H1 (cell line): ENCODE results near the gene LDLRAD4. TPM values are rescaled to one million over a fixed set of nuclear protein-coding genes. Genes with fewer than 3 reads are reported as not detected.
A peak's percentile ranks its signal among the peaks of the same experiment; 100 is the strongest.

Experiments used
- CTCF ChIA-PET: fragments of 300-600 bp; sonication (Branson Sonifier 250); formaldehyde crosslinking; loops from one replicate; lab custom pipeline; 2021; ENCODE audit not compliant: partially characterized antibody; lab: Charles Lee
- POLR2A ChIA-PET: fragments of 300-600 bp; sonication (Branson Sonifier 250); formaldehyde crosslinking; loops from one replicate; lab custom pipeline; 2021; ENCODE audit warnings: inconsistent platforms; ENCODE audit not compliant: partially characterized antibody; lab: Charles Lee
- DNase-seq, 2 experiments: peaks; one replicate each; pipeline versions ENCODE4 v3.0.0 to v3.0.0-alpha.2; 2010 to 2022; ENCODE audit warnings: low spot score in 2 of 2, low read depth in 1 of 2, mixed read lengths in 1 of 2
- FAIRE-seq: peaks from 2 replicates; lab custom pipeline; 2011; peaks lifted over from hg19 to GRCh38; lab: Jason Lieb, UNC
- H2AFZ ChIP-seq: 2 replicates; pipeline ENCODE4 v1.8.1; 2012; ENCODE audit warnings: low read length, inconsistent platforms
- H2AK5ac ChIP-seq: 2 replicates; pipeline ENCODE4 v1.6.1; 2013; ENCODE audit warnings: low read depth, low read length
- H2BK120ac ChIP-seq: replicated peaks from 2 replicates; pipeline ENCODE3; 2013; ENCODE audit warnings: low read depth, low read length, inconsistent platforms
- H2BK12ac ChIP-seq: 2 replicates; pipeline ENCODE4 v1.6.1; 2013; ENCODE audit warnings: low read depth, low read length
- H2BK15ac ChIP-seq: 2 replicates; pipeline ENCODE4 v1.6.1; 2013; ENCODE audit warnings: low read length
- H2BK20ac ChIP-seq: 2 replicates; pipeline ENCODE4 v1.6.1; 2013; ENCODE audit warnings: low read length
- H2BK5ac ChIP-seq: 2 replicates; pipeline ENCODE4 v1.6.1; 2013; ENCODE audit warnings: low read depth, low read length
- H3K14ac ChIP-seq: 2 replicates; pipeline ENCODE4 v1.6.1; 2013; ENCODE audit warnings: inconsistent platforms; ENCODE audit not compliant: insufficient read length
- H3K18ac ChIP-seq: 2 replicates; pipeline ENCODE4 v1.6.1; 2013; ENCODE audit warnings: low read length; ENCODE audit errors: extremely low read depth
- H3K23ac ChIP-seq: 2 replicates; pipeline ENCODE4 v1.6.1; 2013; ENCODE audit warnings: inconsistent platforms; ENCODE audit not compliant: insufficient read length
- H3K23me2 ChIP-seq: 2 replicates; pipeline ENCODE4 v1.6.1; 2013; ENCODE audit warnings: low read depth, low read length
- H3K27ac ChIP-seq: 2 replicates; pipeline ENCODE4 v1.6.1; 2011; ENCODE audit warnings: low read depth, low read length, inconsistent platforms
- H3K27me3 ChIP-seq, 4 experiments: replicated peaks in 1 of 4; 1 replicate in 1 of 4; 2 replicates in 3 of 4; pipeline versions ENCODE4 v1.6.1 to v1.8.1; 2011 to 2013; ENCODE audit warnings: low read length in 3 of 4, mild to moderate bottlenecking in 3 of 4, inconsistent platforms in 2 of 4, mixed read lengths in 2 of 4, moderate library complexity in 1 of 4; ENCODE audit not compliant: control insufficient read depth in 3 of 4, insufficient read depth in 3 of 4; ENCODE audit errors: extremely low read depth in 1 of 4
- H3K36me3 ChIP-seq, 4 experiments: 2 replicates each; pipeline versions ENCODE4 v1.6.1 to v1.8.1; 2011 to 2013; ENCODE audit warnings: mild to moderate bottlenecking in 4 of 4, low read length in 3 of 4, moderate library complexity in 2 of 4, control low read depth in 1 of 4, inconsistent platforms in 1 of 4; ENCODE audit not compliant: insufficient read depth in 4 of 4, control insufficient read depth in 2 of 4
- H3K4ac ChIP-seq: replicated peaks from 2 replicates; pipeline ENCODE3; 2013; ENCODE audit warnings: low read length, low read depth, mixed read lengths, inconsistent platforms; ENCODE audit not compliant: insufficient read length
- H3K4me1 ChIP-seq, 4 experiments: replicated peaks in 1 of 4; 1 replicate in 1 of 4; 2 replicates in 3 of 4; pipeline versions ENCODE4 v1.6.1 to v1.8.1; 2011 to 2013; ENCODE audit warnings: low read length in 3 of 4, inconsistent platforms in 2 of 4, mixed read lengths in 1 of 4; ENCODE audit not compliant: insufficient read depth in 4 of 4, control insufficient read depth in 3 of 4
- H3K4me2 ChIP-seq, 2 experiments: 2 replicates each; pipeline versions ENCODE4 v1.6.1 to v1.8.1; 2011 to 2013; ENCODE audit warnings: low read depth in 2 of 2, low read length in 2 of 2, control low read depth in 1 of 2, inconsistent platforms in 1 of 2, mild to moderate bottlenecking in 1 of 2; ENCODE audit not compliant: insufficient read depth in 1 of 2
- H3K4me3 ChIP-seq, 4 experiments: fragments of 200-600, 300-600 bp in 1 of 4; sonication (generic), shearing (Covaris generic), sonication (Bioruptor Twin) in 1 of 4; 2 replicates each; pipeline versions ENCODE4 v1.5.1 to v1.8.1; 2011 to 2016; ENCODE audit warnings: low read length in 4 of 4, low read depth in 3 of 4, control low read depth in 2 of 4, inconsistent platforms in 2 of 4, mild to moderate bottlenecking in 2 of 4, mixed read lengths in 1 of 4, moderate library complexity in 1 of 4; ENCODE audit not compliant: insufficient read depth in 2 of 4; ENCODE audit errors: extremely low read depth in 1 of 4
- H3K56ac ChIP-seq: replicated peaks from 2 replicates; pipeline ENCODE3; 2013; ENCODE audit warnings: low read depth, mild to moderate bottlenecking, mixed read lengths, low read length, inconsistent platforms; ENCODE audit not compliant: insufficient read length
- H3K79me1 ChIP-seq: 2 replicates; pipeline ENCODE4 v1.6.1; 2013; ENCODE audit warnings: low read depth, low read length, control low read depth
- H3K79me2 ChIP-seq, 2 experiments: 2 replicates each; pipeline versions ENCODE4 v1.6.1 to v1.8.1; 2012 to 2013; ENCODE audit warnings: low read length in 2 of 2, mild to moderate bottlenecking in 2 of 2, inconsistent platforms in 1 of 2; ENCODE audit not compliant: insufficient read depth in 2 of 2, control insufficient read depth in 1 of 2
- H3K9ac ChIP-seq, 4 experiments: replicated peaks in 1 of 4; 1 replicate in 1 of 4; 2 replicates in 3 of 4; pipeline versions ENCODE4 v1.6.1 to v1.8.1; 2011 to 2013; ENCODE audit warnings: low read depth in 3 of 4, low read length in 3 of 4, control low read depth in 2 of 4, mild to moderate bottlenecking in 2 of 4, moderate library complexity in 2 of 4, inconsistent platforms in 1 of 4; ENCODE audit errors: extremely low read depth in 1 of 4
- H3K9me3 ChIP-seq, 2 experiments: 2 replicates each; pipeline versions ENCODE4 v1.6.1 to v1.8.1; 2012 to 2013; ENCODE audit warnings: mild to moderate bottlenecking in 2 of 2, moderate library complexity in 2 of 2, control low read depth in 1 of 2, inconsistent platforms in 1 of 2, low read depth in 1 of 2, low read length in 1 of 2, mixed read lengths in 1 of 2; ENCODE audit not compliant: insufficient read depth in 2 of 2
- H4K20me1 ChIP-seq, 2 experiments: replicated peaks in 1 of 2; 2 replicates each; pipeline versions ENCODE3 to v1.8.1; 2011 to 2013; ENCODE audit warnings: inconsistent platforms in 2 of 2, low read length in 2 of 2, mild to moderate bottlenecking in 1 of 2; ENCODE audit not compliant: insufficient read depth in 2 of 2, control insufficient read depth in 1 of 2
- H4K5ac ChIP-seq: 2 replicates; pipeline ENCODE4 v1.6.1; 2013; ENCODE audit warnings: low read length, low read depth, mixed read lengths, inconsistent platforms; ENCODE audit not compliant: insufficient read length
- H4K8ac ChIP-seq: 2 replicates; pipeline ENCODE4 v1.8.0; 2013; ENCODE audit warnings: mild to moderate bottlenecking, moderate library complexity, low read length, inconsistent platforms; ENCODE audit not compliant: insufficient read depth; ENCODE audit errors: extremely low read depth
- H4K91ac ChIP-seq: replicated peaks from 2 replicates; pipeline ENCODE3; 2013; ENCODE audit warnings: low read length, mixed read lengths, inconsistent platforms; ENCODE audit not compliant: insufficient read length
- RAD21 ChIP-seq, 2 experiments: IDR thresholded peaks in 1 of 2; conservative IDR thresholded peaks in 1 of 2; 2 replicates each; pipeline ENCODE4 v1.6.1; 2011; ENCODE audit warnings: low read depth in 2 of 2, low read length in 2 of 2, improper control_type of control experiment in 1 of 2, inconsistent platforms in 1 of 2, mild to moderate bottlenecking in 1 of 2, moderate library complexity in 1 of 2
- TAF7 ChIP-seq: optimal IDR thresholded peaks from 2 replicates; pipeline ENCODE3; 2011; ENCODE audit warnings: low read depth, mild to moderate bottlenecking, inconsistent platforms, low read length, moderate library complexity, borderline replicate concordance
- WGBS, 2 experiments: shearing (Covaris generic) in 1 of 2; methylation state at CpG; one replicate each; pipeline versions ENCODE4 v1.1.6 to v1.1.7; 2013 to 2015; ENCODE audit warnings: low lambda C conversion rate in 2 of 2, mixed read lengths in 2 of 2, inconsistent platforms in 1 of 2, low coverage in 1 of 2, missing lambda C conversion rate in 1 of 2; ENCODE audit not compliant: insufficient replicate concordance in 2 of 2, insufficient coverage in 1 of 2, insufficient read length in 1 of 2; ENCODE audit errors: extremely low coverage in 1 of 2, missing lambda C conversion rate in 1 of 2; 5-methylcytosine and 5-hydroxymethylcytosine counted together
- polyA plus RNA-seq, 7 experiments: library from polyadenylated mRNA; depleted of rRNA in 3 of 7; stranded (reverse) in 5 of 7; unstranded in 2 of 7; fragments of >200 nt in 5 of 7; fragments of 200-250 nt in 2 of 7; gene quantifications; 1 replicate in 5 of 7; 2 replicates in 1 of 7; 4 replicates in 1 of 7; pipeline versions ENCODE4 v1.2.1 to v1.2.3, GENCODE V29; 2011 to 2013; ENCODE audit warnings: missing spikeins in 2 of 7, mixed read lengths in 2 of 7
- total RNA-seq: library from RNA; stranded (reverse); fragmentation: NEBNext Ultra II Directional; extraction: Animal tissue kit (Norgen Biotek cat#: 25700); gene quantifications from 2 replicates; pipeline ENCODE4 v1.2.1, GENCODE V29; 2021

Gene LDLRAD4
- total and polyA plus RNA-seq, 2 of the 8 experiments (the other 6 are each of a cell fraction or from before 2014, with no cell fraction given), result 0.77 to 1.4 TPM

DNA sequence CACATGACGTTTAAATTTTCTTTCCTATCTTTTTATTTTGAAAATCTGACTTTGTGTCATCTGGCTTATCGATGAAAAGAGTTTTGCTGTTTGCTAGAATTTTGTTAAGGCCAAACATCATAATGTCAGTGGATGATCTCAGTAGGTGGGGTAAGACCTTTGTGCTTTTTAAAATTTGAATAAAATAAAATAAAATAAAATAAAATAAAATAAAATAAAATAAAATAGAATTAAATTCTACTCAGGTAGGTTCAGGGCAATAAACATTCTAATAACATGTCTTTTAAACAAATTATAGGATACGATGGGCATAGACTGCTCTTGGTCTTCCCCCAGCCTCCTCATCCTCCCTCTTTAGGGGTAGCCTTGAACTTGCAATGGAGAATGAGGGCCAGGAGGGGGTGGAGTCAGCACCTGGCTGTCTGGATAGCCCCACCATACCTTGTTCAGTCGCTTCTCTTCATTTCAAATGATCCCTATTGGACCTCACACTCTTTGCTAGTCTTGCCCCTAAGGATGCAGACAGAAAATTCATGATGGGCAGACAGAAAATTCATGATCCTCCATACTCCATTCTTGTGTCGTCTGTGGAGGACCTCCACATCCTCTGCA is 8.1 kb downstream of the LDLRAD4 start:
- no peak overlapping the region for H4K8ac ChIP-seq
- no peaks in the 10 kb centered on the region for H3K79me1 ChIP-seq
- 85% methylated on average over 5 of the region's 5 CpGs; no CpG with 5 or more reads in 1 of the 2 experiments for WGBS, 2 experiments
- no peak overlapping the region for H2BK120ac ChIP-seq
- DNase-seq (no peak), FAIRE-seq (no peak)
- H4K5ac ChIP-seq, result no peak overlapping the region
- no peak overlapping the region for H4K91ac ChIP-seq
- H3K4ac ChIP-seq, result no peak overlapping the region
- TF ChIP-seq TAF7, result no peak
- TF ChIP-seq RAD21 (IDR thresholded peaks at IDR 0.05 in 1 of 2, conservative IDR thresholded peaks at IDR 0.05 in 1 of 2; ENCODE audit: low read depth in 2 of 2, low read length in 2 of 2), result peak; percentile 5 to 20; a peak in 2 of 4 replicates
- no peak overlapping the region for H2BK12ac ChIP-seq
- H3K14ac ChIP-seq, result no peak overlapping the region
- no peaks in the 10 kb centered on the region for H3K27me3 ChIP-seq
- ChIA-PET CTCF (no interaction called here), POLR2A (no interaction called here)
- H3K18ac ChIP-seq, result no peak overlapping the region
- H2BK20ac ChIP-seq, result no peak overlapping the region
- H2BK5ac ChIP-seq, result no peak overlapping the region
- H3K36me3 ChIP-seq, result no peaks in the 10 kb centered on the region
- H2BK15ac ChIP-seq, result no peak overlapping the region
- H3K4me1 ChIP-seq, result peaks cover 0 to 5% (median 2%) of the 10 kb centered on the region in 4 experiments; a peak in 4 of 7 replicates
- no peak overlapping the region for H3K4me3 ChIP-seq
- H2AFZ ChIP-seq, result no peak overlapping the region
- no peak overlapping the region for H3K27ac ChIP-seq
- no peak overlapping the region for H3K56ac ChIP-seq
- no peak overlapping the region for H3K9ac ChIP-seq
- no peaks in the 10 kb centered on the region for H3K79me2 ChIP-seq
- no peaks in the 10 kb centered on the region for H4K20me1 ChIP-seq
- H2AK5ac ChIP-seq, result no peak overlapping the region
- H3K9me3 ChIP-seq, result no peaks in the 10 kb centered on the region
- no peak overlapping the region for H3K4me2 ChIP-seq
- H3K23me2 ChIP-seq, result no peaks in the 10 kb centered on the region
- H3K23ac ChIP-seq, result no peak overlapping the region
